H1 (cell line): ENCODE measurements around the gene NPC2. TPM values are rescaled to one million over a fixed set of nuclear protein-coding genes. Genes with fewer than 3 reads are reported as not detected.

Source experiments
- CTCF ChIA-PET: fragments of 300-600 bp; sonication (Branson Sonifier 250); formaldehyde crosslinking; loops from one replicate; lab custom pipeline; 2021; ENCODE audit not compliant: partially characterized antibody; lab: Charles Lee
- POLR2A ChIA-PET: fragments of 300-600 bp; sonication (Branson Sonifier 250); formaldehyde crosslinking; loops from one replicate; lab custom pipeline; 2021; ENCODE audit warnings: inconsistent platforms; ENCODE audit not compliant: partially characterized antibody; lab: Charles Lee
- DNase-seq, 2 experiments: peaks; one replicate each; pipeline versions ENCODE4 v3.0.0 to v3.0.0-alpha.2; 2010 to 2022; ENCODE audit warnings: low spot score in 2 of 2, low read depth in 1 of 2, mixed read lengths in 1 of 2
- FAIRE-seq: peaks from 2 replicates; lab custom pipeline; 2011; peaks lifted over from hg19 to GRCh38; lab: Jason Lieb, UNC
- H2AFZ ChIP-seq: 2 replicates; pipeline ENCODE4 v1.8.1; 2012; ENCODE audit warnings: low read length, inconsistent platforms
- H2AK5ac ChIP-seq: 2 replicates; pipeline ENCODE4 v1.6.1; 2013; ENCODE audit warnings: low read depth, low read length
- H2BK120ac ChIP-seq: replicated peaks from 2 replicates; pipeline ENCODE3; 2013; ENCODE audit warnings: low read depth, low read length, inconsistent platforms
- H2BK12ac ChIP-seq: 2 replicates; pipeline ENCODE4 v1.6.1; 2013; ENCODE audit warnings: low read depth, low read length
- H2BK15ac ChIP-seq: 2 replicates; pipeline ENCODE4 v1.6.1; 2013; ENCODE audit warnings: low read length
- H2BK20ac ChIP-seq: 2 replicates; pipeline ENCODE4 v1.6.1; 2013; ENCODE audit warnings: low read length
- H2BK5ac ChIP-seq: 2 replicates; pipeline ENCODE4 v1.6.1; 2013; ENCODE audit warnings: low read depth, low read length
- H3K14ac ChIP-seq: 2 replicates; pipeline ENCODE4 v1.6.1; 2013; ENCODE audit warnings: inconsistent platforms; ENCODE audit not compliant: insufficient read length
- H3K18ac ChIP-seq: 2 replicates; pipeline ENCODE4 v1.6.1; 2013; ENCODE audit warnings: low read length; ENCODE audit errors: extremely low read depth
- H3K23ac ChIP-seq: 2 replicates; pipeline ENCODE4 v1.6.1; 2013; ENCODE audit warnings: inconsistent platforms; ENCODE audit not compliant: insufficient read length
- H3K23me2 ChIP-seq: 2 replicates; pipeline ENCODE4 v1.6.1; 2013; ENCODE audit warnings: low read depth, low read length
- H3K27ac ChIP-seq: 2 replicates; pipeline ENCODE4 v1.6.1; 2011; ENCODE audit warnings: low read depth, low read length, inconsistent platforms
- H3K27me3 ChIP-seq, 4 experiments: replicated peaks in 1 of 4; 1 replicate in 1 of 4; 2 replicates in 3 of 4; pipeline versions ENCODE4 v1.6.1 to v1.8.1; 2011 to 2013; ENCODE audit warnings: low read length in 3 of 4, mild to moderate bottlenecking in 3 of 4, inconsistent platforms in 2 of 4, mixed read lengths in 2 of 4, moderate library complexity in 1 of 4; ENCODE audit not compliant: control insufficient read depth in 3 of 4, insufficient read depth in 3 of 4; ENCODE audit errors: extremely low read depth in 1 of 4
- H3K36me3 ChIP-seq, 4 experiments: 2 replicates each; pipeline versions ENCODE4 v1.6.1 to v1.8.1; 2011 to 2013; ENCODE audit warnings: mild to moderate bottlenecking in 4 of 4, low read length in 3 of 4, moderate library complexity in 2 of 4, control low read depth in 1 of 4, inconsistent platforms in 1 of 4; ENCODE audit not compliant: insufficient read depth in 4 of 4, control insufficient read depth in 2 of 4
- H3K4ac ChIP-seq: replicated peaks from 2 replicates; pipeline ENCODE3; 2013; ENCODE audit warnings: low read length, low read depth, mixed read lengths, inconsistent platforms; ENCODE audit not compliant: insufficient read length
- H3K4me1 ChIP-seq, 4 experiments: replicated peaks in 1 of 4; 1 replicate in 1 of 4; 2 replicates in 3 of 4; pipeline versions ENCODE4 v1.6.1 to v1.8.1; 2011 to 2013; ENCODE audit warnings: low read length in 3 of 4, inconsistent platforms in 2 of 4, mixed read lengths in 1 of 4; ENCODE audit not compliant: insufficient read depth in 4 of 4, control insufficient read depth in 3 of 4
- H3K4me2 ChIP-seq, 2 experiments: 2 replicates each; pipeline versions ENCODE4 v1.6.1 to v1.8.1; 2011 to 2013; ENCODE audit warnings: low read depth in 2 of 2, low read length in 2 of 2, control low read depth in 1 of 2, inconsistent platforms in 1 of 2, mild to moderate bottlenecking in 1 of 2; ENCODE audit not compliant: insufficient read depth in 1 of 2
- H3K4me3 ChIP-seq, 4 experiments: fragments of 200-600, 300-600 bp in 1 of 4; sonication (generic), shearing (Covaris generic), sonication (Bioruptor Twin) in 1 of 4; 2 replicates each; pipeline versions ENCODE4 v1.5.1 to v1.8.1; 2011 to 2016; ENCODE audit warnings: low read length in 4 of 4, low read depth in 3 of 4, control low read depth in 2 of 4, inconsistent platforms in 2 of 4, mild to moderate bottlenecking in 2 of 4, mixed read lengths in 1 of 4, moderate library complexity in 1 of 4; ENCODE audit not compliant: insufficient read depth in 2 of 4; ENCODE audit errors: extremely low read depth in 1 of 4
- H3K56ac ChIP-seq: replicated peaks from 2 replicates; pipeline ENCODE3; 2013; ENCODE audit warnings: low read depth, mild to moderate bottlenecking, mixed read lengths, low read length, inconsistent platforms; ENCODE audit not compliant: insufficient read length
- H3K79me1 ChIP-seq: 2 replicates; pipeline ENCODE4 v1.6.1; 2013; ENCODE audit warnings: low read depth, low read length, control low read depth
- H3K79me2 ChIP-seq, 2 experiments: 2 replicates each; pipeline versions ENCODE4 v1.6.1 to v1.8.1; 2012 to 2013; ENCODE audit warnings: low read length in 2 of 2, mild to moderate bottlenecking in 2 of 2, inconsistent platforms in 1 of 2; ENCODE audit not compliant: insufficient read depth in 2 of 2, control insufficient read depth in 1 of 2
- H3K9ac ChIP-seq, 4 experiments: replicated peaks in 1 of 4; 1 replicate in 1 of 4; 2 replicates in 3 of 4; pipeline versions ENCODE4 v1.6.1 to v1.8.1; 2011 to 2013; ENCODE audit warnings: low read depth in 3 of 4, low read length in 3 of 4, control low read depth in 2 of 4, mild to moderate bottlenecking in 2 of 4, moderate library complexity in 2 of 4, inconsistent platforms in 1 of 4; ENCODE audit errors: extremely low read depth in 1 of 4
- H3K9me3 ChIP-seq, 2 experiments: 2 replicates each; pipeline versions ENCODE4 v1.6.1 to v1.8.1; 2012 to 2013; ENCODE audit warnings: mild to moderate bottlenecking in 2 of 2, moderate library complexity in 2 of 2, control low read depth in 1 of 2, inconsistent platforms in 1 of 2, low read depth in 1 of 2, low read length in 1 of 2, mixed read lengths in 1 of 2; ENCODE audit not compliant: insufficient read depth in 2 of 2
- H4K20me1 ChIP-seq, 2 experiments: replicated peaks in 1 of 2; 2 replicates each; pipeline versions ENCODE3 to v1.8.1; 2011 to 2013; ENCODE audit warnings: inconsistent platforms in 2 of 2, low read length in 2 of 2, mild to moderate bottlenecking in 1 of 2; ENCODE audit not compliant: insufficient read depth in 2 of 2, control insufficient read depth in 1 of 2
- H4K5ac ChIP-seq: 2 replicates; pipeline ENCODE4 v1.6.1; 2013; ENCODE audit warnings: low read length, low read depth, mixed read lengths, inconsistent platforms; ENCODE audit not compliant: insufficient read length
- H4K8ac ChIP-seq: 2 replicates; pipeline ENCODE4 v1.8.0; 2013; ENCODE audit warnings: mild to moderate bottlenecking, moderate library complexity, low read length, inconsistent platforms; ENCODE audit not compliant: insufficient read depth; ENCODE audit errors: extremely low read depth
- H4K91ac ChIP-seq: replicated peaks from 2 replicates; pipeline ENCODE3; 2013; ENCODE audit warnings: low read length, mixed read lengths, inconsistent platforms; ENCODE audit not compliant: insufficient read length
- GABPA ChIP-seq: IDR thresholded peaks from 2 replicates; pipeline ENCODE4 v1.6.1; 2011; ENCODE audit warnings: mild to moderate bottlenecking, low read length, moderate library complexity, borderline replicate concordance; ENCODE audit not compliant: insufficient read depth
- JUN ChIP-seq: IDR thresholded peaks from 2 replicates; pipeline ENCODE4 v1.6.1; 2011; ENCODE audit warnings: low read depth, mild to moderate bottlenecking, improper control_type of control experiment, low read length
- KDM4A ChIP-seq: IDR thresholded peaks from one replicate; pipeline ENCODE4 v1.7.1; 2012; ENCODE audit warnings: low read depth, mild to moderate bottlenecking, moderate library complexity, low read length, inconsistent platforms; ENCODE audit not compliant: severe bottlenecking
- SIX5 ChIP-seq: IDR thresholded peaks from 2 replicates; pipeline ENCODE4 v1.6.1; 2011; ENCODE audit warnings: mild to moderate bottlenecking, low read depth, low read length
- WGBS, 2 experiments: shearing (Covaris generic) in 1 of 2; methylation state at CpG; one replicate each; pipeline versions ENCODE4 v1.1.6 to v1.1.7; 2013 to 2015; ENCODE audit warnings: low lambda C conversion rate in 2 of 2, mixed read lengths in 2 of 2, inconsistent platforms in 1 of 2, low coverage in 1 of 2, missing lambda C conversion rate in 1 of 2; ENCODE audit not compliant: insufficient replicate concordance in 2 of 2, insufficient coverage in 1 of 2, insufficient read length in 1 of 2; ENCODE audit errors: extremely low coverage in 1 of 2, missing lambda C conversion rate in 1 of 2; 5-methylcytosine and 5-hydroxymethylcytosine counted together
- polyA plus RNA-seq, 7 experiments: library from polyadenylated mRNA; depleted of rRNA in 3 of 7; stranded (reverse) in 5 of 7; unstranded in 2 of 7; fragments of >200 nt in 5 of 7; fragments of 200-250 nt in 2 of 7; gene quantifications; 1 replicate in 5 of 7; 2 replicates in 1 of 7; 4 replicates in 1 of 7; pipeline versions ENCODE4 v1.2.1 to v1.2.3, GENCODE V29; 2011 to 2013; ENCODE audit warnings: missing spikeins in 2 of 7, mixed read lengths in 2 of 7
- total RNA-seq: library from RNA; stranded (reverse); fragmentation: NEBNext Ultra II Directional; extraction: Animal tissue kit (Norgen Biotek cat#: 25700); gene quantifications from 2 replicates; pipeline ENCODE4 v1.2.1, GENCODE V29; 2021

NPC2 gene
- total and polyA plus RNA-seq, 2 of the 8 experiments (the other 6 are each of a cell fraction or from before 2014, with no cell fraction given): 178 to 258 TPM

- 82% methylated on average over 4 of the region's 4 CpGs; no CpG with 5 or more reads in 1 of the 2 experiments for WGBS, 2 experiments
- H3K9ac ChIP-seq: no peak overlapping the region
- H3K23ac ChIP-seq: no peak overlapping the region
These were observed 32.3 kb upstream of the NPC2 start for GRCh38 chr14:74525361-74525851.

More at GRCh38 chr14:74525361-74525851, 32.3 kb upstream of the NPC2 start:
- no peaks in the 10 kb centered on the region for H3K9me3 ChIP-seq
- TF ChIP-seq KDM4A (no peak), SIX5 (no peak), JUN (no peak), GABPA (no peak)
- no peak overlapping the region for H3K4me2 ChIP-seq
- H2AFZ ChIP-seq: no peak overlapping the region
- ChIA-PET CTCF (interaction anchor here (0.6 to 8.3 kb wide), 17 partner anchors 8 to 90 kb away, joined by 3 to 61 read pairs (median 5); no protein-coding TSS in a partner anchor), POLR2A (interaction anchor here (0.8 to 2.9 kb wide), 4 partner anchors 9 to 33 kb away, joined by 3 to 6 read pairs (median 5); partner anchors contain the start of genes ISCA2 and NPC2)
- H2BK5ac ChIP-seq: no peak overlapping the region
- H4K91ac ChIP-seq: no peak overlapping the region
- H2BK15ac ChIP-seq: no peak overlapping the region
- H2BK12ac ChIP-seq: no peak overlapping the region
- H3K79me2 ChIP-seq: no peaks in the 10 kb centered on the region
- H3K79me1 ChIP-seq: no peaks in the 10 kb centered on the region
- H2AK5ac ChIP-seq: no peak overlapping the region
- no peak overlapping the region for H3K14ac ChIP-seq
- DNase-seq (no peak), FAIRE-seq (no peak)
- H2BK120ac ChIP-seq: no peak overlapping the region
- H3K4me1 ChIP-seq: peaks cover 0 to 6% (median 3%) of the 10 kb centered on the region in 4 experiments; a peak in 2 of 7 replicates
- H3K56ac ChIP-seq: no peak overlapping the region
- H3K27ac ChIP-seq: no peak overlapping the region
- H3K18ac ChIP-seq: no peak overlapping the region
- no peaks in the 10 kb centered on the region for H3K23me2 ChIP-seq
- no peak overlapping the region for H4K8ac ChIP-seq
- no peaks in the 10 kb centered on the region for H3K27me3 ChIP-seq
- no peaks in the 10 kb centered on the region for H3K36me3 ChIP-seq
- H4K20me1 ChIP-seq: no peaks in the 10 kb centered on the region
- H4K5ac ChIP-seq: no peak overlapping the region
- 0 out of 2 replicates have a peak overlapping the region, but pooled peaks have one; percentile 41 for H2BK20ac ChIP-seq
- no peak overlapping the region for H3K4ac ChIP-seq
- H3K4me3 ChIP-seq: no peak overlapping the region
